Stimulated activated CD8-positive, alpha-beta memory T cell treated with anti-CD3 and anti-CD28 coated beads, Interleukin-4, amount 100 ng/mL, for 48 hours (primary cell): ENCODE measurements around the gene RNF144B.
"Not testable (repeated sequence)": the region's sequence is repeated elsewhere in the genome, so short reads cannot be mapped to it uniquely, and the experiment has no call there.

Experiments used
- DNase-seq: peaks from one replicate; pipeline ENCODE4 v3.0.0-alpha.2; 2020

RNF144B gene

DNA sequence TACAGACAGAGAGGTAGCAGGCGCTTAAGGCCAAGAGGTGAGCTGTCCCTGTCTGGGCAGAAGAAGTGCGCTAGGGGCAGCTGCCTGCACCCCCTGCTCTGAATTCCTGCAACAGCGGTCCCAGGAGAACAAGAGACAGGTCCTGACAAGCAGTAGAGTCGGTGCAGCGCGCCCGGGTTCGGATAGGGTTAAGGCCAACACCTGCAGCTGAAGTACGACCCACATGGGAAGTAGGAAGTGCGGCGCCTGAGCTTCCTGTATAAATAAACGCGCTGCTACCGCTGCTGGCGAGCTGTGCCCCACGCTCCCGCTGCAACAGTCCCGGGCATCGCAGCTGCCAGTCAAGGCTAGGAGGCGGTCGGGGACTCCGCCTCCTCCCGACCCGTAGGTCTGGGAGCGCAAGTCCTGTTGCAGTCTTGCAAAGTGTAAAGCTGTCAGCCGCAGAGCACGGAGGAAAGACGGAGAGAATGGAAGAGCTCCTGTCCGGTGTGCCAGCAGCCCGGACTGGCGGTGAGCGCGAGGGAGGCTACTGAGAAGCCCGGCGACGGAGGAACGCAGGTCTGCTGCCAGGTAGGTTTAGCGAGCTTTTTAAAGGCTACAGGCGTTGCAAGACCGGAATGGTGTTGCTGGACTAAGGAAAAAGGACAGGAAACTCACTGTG, at the start of gene RNF144B:
RNF144B (plus strand) TSS at position 290 of the 661 bp plus-strand sequence. CDS start 12,185 bp downstream, outside the sequence.
- DNase-seq = peak; percentile 75

DNA sequence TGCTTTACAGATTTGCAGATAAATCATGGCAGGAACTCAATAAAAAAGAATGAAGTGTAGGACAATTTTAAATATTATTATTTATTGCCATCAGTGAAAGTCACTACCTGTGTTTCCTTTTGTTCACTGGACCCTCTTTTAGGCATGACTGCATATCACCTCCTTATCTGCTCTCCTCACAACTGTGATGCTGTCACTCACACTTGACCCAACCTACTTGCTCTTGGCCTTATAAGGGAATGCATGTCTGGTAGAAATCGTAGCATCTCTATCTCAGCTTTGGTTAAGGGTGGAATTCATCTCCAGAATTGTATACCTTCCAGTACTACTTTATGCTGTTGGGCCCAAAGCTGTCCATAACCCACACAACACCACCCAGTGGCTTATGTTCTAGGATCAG, 47.6 kb upstream of the RNF144B start:
- DNase-seq = no peak

DNA sequence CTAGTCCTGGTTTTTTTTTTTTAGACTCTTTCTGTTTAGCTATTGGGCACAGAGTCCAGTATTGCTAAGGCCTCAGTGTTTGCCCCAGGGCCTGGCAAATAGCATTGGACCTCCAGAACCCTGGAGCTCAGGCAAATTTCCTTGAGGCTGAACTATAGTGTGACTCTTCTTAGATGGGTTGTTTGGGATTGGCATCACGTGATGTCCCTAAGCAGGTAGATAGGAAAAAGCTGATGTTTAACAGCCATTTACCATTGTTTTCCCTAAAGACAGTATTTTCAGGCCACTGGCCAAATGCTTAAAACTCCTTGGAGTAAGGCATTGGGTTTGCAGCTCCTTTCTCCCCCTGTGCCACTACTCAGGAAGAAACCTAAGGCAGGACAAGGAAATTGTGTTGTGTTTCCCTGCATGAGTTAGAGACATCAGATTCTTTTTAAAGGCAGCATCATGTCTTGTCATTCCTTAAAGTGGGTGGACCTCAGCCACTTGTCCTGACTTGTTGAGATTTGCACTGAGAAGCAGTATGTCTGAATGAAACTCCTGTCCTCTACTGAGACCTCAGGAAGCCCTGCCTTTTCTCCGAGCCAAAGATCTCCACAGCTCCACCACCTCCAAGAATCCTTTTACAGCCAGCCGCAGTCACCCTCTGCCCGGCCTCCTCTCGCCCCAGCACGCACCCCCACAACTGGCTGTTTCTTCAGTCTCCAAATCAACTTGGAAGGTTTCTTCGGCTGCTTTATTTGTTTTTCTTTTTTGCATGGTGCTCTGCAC, 46.2 kb upstream of the RNF144B start:
- no peak for DNase-seq

DNA sequence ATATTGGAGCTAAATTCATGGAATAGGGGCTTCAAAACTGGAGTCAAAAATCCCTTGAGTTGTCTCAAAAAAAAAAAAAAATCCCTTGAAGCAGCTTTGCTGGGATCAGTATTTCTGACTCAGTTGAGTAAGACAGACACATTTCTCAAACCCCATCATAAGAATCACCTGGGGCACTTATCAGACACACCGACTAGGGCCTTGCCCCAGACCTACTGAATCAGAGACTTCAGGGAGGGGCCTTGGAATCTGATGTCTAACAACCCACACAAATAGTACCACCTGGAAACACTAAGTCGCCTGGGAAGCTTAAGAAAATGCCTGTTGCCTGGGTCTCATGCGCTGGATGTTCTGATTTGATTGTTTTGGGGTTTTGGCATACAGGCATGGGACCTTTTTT, 44.9 kb upstream of the RNF144B start:
- no peak for DNase-seq

DNA sequence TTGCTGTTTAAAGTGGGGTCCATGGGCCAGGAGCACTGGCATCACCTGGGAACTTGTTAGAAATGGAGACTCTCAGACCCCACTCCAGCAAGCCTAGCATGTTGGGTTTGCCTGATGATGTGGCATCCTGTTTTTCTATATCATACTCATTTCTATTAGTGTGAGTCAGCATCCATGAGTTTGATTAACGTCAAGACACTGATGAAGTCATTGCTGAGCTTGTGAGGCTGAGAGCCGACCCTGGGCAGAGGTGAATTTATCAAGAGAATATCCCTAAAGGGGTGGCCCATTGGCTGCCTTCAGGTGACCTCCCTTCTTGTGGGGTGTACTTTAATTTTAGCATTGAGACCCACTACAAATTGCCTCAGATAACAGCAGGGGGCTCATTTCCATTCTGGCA, 43.4 kb upstream of the RNF144B start:
- DNase-seq = peak; percentile 32

DNA sequence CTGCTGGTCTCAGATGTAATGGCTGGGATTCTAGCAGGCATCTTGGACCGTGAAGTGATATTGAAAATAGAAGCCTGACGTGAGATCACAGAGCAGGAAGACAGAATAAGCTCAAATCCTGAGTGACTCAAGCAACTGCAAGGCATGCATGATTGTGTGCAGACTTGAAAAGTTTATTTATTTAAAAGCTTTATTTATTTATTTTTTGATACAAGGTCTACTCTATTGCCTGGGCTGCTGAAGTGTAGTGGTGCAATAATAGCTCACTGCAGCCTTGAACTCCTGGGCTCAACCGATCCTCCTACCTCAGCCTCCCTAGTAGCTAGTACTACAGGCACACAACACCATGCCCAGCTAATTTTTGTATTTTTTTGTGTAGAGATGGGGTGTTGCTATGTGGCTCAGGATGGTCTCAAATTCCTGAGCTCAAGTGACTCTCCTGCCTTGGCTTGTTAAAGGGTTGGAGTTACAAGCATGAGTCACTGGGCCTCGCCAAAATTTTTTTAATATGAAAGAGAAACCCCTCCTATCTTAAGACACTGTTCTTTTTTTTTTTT, 40.1 kb upstream of the RNF144B start:
- no peak for DNase-seq

DNA sequence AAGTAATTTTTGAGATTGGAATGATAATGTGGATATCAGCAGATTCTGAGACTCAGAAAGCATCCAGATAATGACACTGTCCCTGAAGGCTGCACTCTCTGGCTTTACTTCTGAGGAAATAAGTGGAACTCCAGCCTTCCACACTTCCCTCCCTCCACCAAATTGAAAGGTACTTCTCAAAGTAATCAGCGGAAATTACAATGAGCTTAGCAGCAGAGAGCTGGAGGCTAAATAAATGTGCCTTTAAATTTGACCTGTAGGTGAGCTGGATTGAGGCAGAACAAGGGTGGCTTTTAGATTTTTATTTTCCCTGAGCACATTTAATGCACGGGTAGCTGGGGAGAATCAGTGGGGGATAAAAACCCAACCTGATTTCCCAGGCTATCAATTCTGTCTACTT, 39.3 kb upstream of the RNF144B start:
- no peak for DNase-seq

DNA sequence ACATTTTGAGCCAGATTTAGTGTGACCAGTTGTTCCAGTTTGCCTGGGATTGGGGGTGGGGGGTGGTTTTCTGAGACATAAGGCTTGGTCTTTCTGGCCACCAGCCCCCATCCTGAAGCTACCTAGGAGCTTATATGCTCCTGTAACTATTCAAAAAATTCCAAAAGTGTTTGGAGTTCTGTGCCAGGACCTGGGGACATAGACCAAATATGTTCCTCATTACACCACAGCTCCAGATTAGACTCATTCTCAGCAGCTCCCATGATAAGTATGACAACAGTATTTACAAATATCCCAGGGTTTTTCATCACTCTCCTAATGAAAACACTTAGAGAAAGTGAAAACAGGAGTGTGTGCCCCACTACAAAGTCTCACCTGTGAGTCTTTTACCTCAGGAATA, 37.8 kb upstream of the RNF144B start:
- DNase-seq = no peak

DNA sequence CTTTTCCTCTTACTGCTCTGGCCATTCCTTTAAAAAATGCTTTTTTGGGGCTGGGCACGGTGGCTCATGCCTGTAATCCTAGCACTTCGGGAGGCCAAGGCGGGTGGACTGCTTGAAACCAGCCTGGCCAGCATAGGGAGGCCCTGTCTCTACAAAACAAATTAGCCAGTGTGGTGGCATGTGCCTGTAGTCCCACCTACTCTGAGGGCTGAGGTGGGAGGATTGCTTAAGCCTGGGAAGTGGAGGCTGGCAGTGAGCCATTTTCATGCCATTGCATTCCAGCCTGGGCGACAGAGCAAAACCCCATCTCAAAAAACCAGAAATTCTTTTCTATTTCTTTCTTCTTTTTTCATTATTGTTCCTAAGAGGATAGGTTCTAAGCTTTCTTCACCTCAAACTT, 36.9 kb upstream of the RNF144B start:
- DNase-seq = no peak

DNA sequence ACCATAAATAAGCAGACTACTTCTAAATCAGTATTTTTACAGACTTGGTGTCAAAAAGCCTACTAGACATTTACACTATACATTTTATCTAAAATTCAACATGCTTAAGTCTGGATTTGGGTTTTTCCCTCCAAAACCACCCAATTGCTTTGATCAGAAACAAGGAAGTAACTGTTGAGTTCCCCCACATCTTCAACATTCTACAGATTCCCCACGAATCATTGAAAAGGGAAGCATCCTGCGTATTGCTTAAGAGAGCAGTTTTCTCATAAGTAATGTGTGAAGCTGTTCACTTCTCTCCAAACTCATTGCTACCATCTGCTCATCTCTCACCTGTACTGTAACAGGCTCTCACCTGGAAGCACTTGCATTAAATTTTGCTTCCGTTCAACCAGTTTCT, 36.4 kb upstream of the RNF144B start:
- DNase-seq = no peak

DNA sequence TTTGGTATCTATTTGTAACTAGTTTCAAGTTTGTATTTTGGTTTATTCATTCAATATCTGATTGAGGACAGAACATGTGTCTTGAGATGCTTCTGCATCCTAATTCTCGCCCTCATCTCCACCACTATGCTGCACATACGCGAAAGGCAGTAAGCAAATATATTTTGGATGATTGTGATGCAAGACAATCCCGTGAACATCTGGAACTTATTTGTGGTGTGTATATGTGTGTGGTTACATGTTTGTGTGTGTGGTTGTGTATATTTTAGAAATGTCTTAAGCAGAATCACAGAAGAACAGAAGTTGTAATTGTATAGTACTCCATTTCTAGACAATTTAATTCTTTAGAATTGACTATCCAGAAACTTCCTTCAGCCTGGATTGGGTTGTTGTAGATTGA, 35.1 kb upstream of the RNF144B start:
- no peak for DNase-seq

DNA sequence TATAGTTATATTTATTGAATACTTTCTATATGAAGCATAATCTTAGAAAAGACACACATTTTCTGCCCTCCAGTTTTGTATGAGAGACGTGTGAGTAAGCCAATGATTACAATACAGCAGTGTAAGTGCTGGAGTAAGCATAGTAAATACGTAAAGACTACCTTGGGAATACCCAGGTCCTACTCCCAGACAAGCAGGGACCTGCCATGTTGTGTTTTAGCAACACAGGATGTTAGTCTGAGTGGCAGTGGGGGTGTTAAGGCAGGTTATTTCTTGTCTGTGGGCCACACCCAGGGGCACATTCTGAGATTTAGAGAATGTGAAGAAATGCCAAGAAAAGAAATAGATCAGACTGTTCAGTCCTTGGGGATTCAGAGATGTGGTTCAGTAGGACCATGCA, 34.3 kb upstream of the RNF144B start:
- DNase-seq = no peak

DNA sequence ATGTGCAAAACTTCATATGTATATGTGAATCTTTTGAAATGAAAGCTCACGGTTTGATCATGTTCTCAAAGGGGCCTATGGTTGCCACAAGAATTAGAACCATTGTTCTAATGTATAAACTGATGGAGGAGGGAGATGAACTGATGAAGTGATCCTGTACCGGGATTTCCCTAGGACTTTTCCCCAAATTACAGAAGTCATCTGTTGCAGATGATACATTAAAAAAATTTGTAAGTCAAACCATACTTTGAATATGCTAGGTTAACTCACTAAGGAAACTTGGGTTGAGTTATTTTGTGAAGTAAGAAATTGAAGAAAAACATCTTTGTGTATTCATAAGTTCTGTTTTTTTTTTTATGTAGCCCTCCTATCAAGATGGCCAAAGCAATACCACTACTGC, 33.9 kb upstream of the RNF144B start:
- no peak for DNase-seq

DNA sequence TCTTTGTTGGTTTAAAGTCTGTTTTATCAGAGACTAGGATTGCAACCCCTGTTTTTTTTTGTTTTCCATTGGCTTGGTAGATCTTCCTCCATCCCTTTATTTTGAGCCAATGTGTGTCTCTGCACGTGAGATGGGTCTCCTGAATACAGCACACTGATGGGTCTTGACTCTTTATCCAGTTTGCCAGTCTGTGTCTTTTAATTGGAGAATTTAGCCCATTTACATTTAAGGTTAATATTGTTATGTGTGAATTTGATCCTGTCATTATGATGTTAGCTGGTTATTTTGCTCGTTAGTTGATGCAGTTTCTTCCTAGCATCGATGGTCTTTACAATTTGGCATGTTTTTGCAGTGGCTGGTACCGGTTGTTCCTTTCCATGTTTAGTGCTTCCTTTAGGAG, 29.6 kb upstream of the RNF144B start:
- DNase-seq = not testable (repeated sequence)

DNA sequence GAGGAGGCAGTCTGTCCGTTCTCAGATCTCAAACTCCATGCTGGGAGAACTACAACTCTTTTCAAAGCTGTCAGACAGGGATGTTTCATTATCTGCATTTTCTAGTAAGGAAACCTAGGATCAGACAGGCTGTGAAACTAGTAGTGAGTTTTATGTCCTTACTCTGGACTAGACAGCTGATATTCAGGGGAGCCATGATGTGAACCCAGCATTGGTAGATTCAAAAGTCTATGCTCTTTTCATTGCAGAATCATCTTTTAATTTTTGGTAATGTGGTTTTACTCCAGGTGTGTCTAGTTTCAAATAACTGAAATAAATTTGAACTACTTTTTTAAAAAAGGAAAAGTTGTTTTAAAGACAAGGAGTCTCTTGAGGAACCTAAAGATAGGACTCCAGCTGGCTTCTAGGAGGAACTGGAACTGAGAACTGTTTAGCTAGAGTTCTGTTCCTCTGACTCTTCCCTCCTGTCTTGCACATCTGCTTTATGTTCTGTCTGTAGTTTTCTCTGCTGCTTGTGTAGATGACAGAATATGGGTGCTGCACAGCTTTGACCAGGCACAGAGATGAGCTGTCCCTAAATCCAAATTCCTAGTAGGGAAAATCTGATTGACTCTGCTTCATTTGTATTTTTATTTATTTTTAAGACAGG, 27.8 kb upstream of the RNF144B start:
- no peak for DNase-seq

DNA sequence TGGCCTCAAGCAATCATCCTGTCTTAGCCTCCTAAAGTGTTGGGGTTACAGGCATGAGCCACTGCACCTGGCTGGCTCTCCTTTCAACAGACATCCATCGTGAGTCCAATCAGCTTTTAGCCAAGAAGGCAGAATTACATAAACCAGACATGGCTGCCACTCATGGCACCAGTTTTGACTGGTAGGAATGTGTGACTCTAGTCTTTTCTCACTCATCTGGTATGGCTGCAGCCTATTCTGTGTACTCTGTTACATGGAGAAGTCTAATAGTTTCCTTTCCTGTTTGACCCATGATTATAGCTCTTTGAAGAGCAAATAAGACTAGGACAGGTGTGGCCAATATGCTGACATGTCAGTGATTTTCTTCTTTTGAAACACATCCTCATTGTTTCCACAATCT, 27.0 kb upstream of the RNF144B start:
- DNase-seq = no peak

DNA sequence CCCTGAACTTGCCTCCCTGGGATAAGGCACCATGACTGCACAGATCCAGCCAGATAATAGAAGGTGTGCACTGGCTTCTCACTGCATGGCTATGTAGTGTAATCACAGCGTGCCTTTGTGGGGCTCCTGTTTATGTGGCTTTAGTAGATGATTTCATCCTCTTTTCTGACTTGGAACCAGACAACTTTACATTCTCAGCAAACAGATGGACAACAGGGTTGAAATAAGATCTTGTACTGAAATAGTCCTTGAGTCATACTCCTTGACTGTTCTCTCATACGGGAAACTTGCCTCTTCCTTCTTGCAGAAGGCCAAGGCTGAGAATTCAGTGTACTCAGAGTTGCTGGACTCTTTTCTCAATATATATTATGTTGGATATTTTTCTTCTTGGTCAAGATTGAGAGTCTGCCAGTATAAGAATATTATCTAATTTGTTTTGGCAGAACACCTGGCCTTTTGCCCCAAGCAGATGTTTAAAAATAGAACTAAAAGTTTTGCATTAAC, 25.0 kb upstream of the RNF144B start:
- no peak for DNase-seq

DNA sequence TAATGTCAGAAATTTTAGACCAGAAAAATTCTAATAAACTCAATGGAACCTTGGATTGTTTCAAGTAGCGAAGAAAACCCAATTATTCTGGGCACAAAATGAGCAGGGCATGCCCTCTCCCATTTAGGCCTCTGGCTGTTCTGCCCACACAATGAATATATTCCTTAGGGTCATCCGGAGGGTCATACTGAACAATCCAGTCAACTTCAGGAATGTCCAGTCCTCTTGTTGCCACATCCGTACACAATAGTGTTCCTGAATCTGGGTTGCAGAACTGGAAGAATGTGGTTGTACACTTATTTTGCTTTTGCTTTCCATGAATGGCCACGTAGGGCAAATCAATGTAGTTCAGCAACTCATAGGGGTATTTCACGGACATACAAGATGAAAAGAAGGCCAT, 23.4 kb upstream of the RNF144B start:
- no peak for DNase-seq

DNA sequence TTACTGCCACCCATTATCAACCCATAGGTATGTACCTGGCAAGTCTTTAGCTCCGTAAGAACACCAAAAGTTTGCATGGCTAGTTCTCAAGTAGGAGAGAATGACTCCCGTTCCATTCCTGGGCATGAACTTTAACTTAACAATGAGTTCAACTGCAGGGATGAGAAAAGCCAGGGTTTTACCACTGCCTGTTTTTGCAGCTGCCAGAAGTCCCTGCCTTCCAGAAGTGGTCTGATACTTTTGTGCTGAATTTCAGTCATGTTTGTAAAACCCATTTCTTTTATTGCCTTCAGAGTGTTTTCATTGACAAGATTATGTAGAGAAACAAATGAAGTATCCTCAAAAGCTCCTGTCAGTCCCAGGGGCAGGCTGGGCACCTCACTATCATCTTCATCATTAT, 22.6 kb upstream of the RNF144B start:
- DNase-seq = not testable (repeated sequence)

DNA sequence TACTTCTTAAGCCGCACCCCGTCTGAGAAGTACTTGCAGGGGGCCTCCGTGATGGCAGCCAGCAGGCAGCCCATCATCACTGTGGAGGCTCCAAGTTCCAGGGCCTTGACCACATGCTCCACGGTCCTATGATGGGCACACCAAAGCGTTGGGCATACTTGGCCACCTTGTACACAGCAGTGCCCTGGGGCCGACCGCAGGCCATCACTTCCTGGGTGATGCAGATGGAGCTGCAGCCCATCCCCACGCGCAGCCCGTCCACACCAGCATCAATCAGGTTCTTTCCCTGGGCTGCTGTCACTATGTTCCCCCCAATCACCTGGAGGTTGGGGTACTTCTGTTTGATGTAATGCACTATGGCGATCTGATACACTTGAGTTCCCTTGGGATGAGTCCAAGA, 19.8 kb upstream of the RNF144B start:
- no peak for DNase-seq

DNA sequence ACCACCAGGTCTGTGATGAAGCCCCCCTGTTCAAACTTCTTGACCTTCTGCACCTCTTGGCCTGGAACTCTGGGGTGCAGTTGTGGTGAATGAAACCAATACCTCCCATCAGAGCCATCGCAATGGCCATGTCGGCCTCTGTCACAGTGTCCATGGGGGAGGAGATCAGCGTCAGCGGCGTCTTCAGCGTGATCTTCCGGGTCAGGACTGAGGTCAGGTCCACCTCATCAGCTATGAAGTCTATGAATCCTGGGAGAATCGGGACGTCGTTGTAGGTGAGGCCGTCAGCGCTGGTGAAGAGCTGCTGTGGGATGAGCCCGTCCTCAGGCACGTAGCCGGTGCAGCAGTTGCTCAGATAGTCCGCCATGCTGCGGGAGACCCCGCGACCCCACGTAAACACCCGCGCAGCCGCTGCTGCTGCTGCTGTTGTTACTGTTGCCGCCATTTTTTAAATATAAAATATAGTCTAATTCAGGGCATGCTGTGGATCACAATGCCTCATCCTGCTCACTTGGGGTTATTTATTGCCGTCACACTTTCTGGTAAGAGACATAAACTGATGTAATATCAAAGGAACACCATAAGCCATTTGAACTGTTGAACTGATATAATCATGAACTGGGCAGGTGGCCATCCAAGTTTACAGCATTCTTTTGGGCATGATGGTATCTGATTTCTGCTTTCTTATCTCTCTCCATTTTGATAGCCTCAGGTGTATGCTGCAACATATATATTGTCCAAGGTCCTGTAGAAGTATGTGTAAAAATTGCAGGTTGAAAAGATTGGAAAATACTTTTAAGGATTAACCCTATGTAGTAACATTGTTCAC, 18.7 kb upstream of the RNF144B start:
- DNase-seq = no peak

DNA sequence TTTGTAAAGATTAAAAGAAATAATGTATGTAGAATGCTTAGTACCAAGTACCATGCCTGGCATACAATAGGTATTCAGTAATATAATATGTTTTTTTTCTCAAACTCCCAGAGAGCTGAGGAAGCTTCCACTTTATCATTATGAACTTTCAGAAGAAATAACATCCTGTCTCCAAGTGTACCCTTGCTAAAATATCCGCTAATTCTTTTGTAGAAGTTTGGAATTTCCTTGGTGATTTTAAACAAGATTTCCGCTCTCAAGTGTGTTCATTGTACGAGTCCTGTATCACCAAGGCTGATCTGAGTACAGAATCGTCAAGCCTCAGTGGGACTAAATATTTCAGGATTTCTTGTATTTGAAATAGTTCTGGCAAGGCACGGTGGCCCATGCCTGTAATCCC, 16.1 kb upstream of the RNF144B start:
- no peak for DNase-seq

DNA sequence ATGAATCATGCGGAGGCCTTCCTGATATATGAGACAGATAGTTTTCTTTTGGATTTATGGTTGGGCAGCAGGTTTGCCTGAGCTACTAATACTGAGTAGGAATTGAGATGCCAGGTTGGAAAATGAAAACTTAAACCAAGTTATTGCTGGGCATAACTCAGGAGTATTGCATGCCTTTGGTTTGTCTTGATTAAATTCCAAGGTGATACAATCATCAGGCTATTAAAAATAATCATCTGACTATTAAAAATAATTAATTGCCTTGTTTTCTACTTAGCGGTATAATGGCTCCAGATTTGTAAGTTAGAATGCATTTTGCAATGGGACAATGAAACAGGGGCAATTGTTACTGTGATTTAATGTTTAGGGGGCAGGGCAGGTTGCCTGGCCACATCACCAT, 15.5 kb upstream of the RNF144B start:
- DNase-seq = no peak
